ENCODE measurements around the gene MCF2L. TPM values are rescaled to one million over a fixed set of nuclear protein-coding genes. Genes with fewer than 3 reads are reported as not detected.

The MCF2L gene
- total and polyA plus RNA-seq, 9 of the 15 experiments (the other 6 are each of a cell fraction or from before 2014, with no cell fraction given): 0.05 to 0.25 (median 0.18) TPM; not detected in 5

- Histone ChIP-seq H3K4me1 (replicated peaks in 1 of 2; ENCODE audit: control insufficient read depth in 2 of 2, insufficient read depth in 2 of 2, low read length in 2 of 2) (peaks cover 4 to 18% of the 10 kb centered on the region in 2 experiments; a peak in 4 of 5 replicates), H3K9ac (ENCODE audit: insufficient read depth in 1 of 2, low read depth in 2 of 2, low read length in 2 of 2) (no peak overlapping the region), H3K27me3 (ENCODE audit: control insufficient read depth in 2 of 2, insufficient read depth in 2 of 2, low read length in 2 of 2) (peaks cover 25 to 70% of the 10 kb centered on the region in 2 experiments; a peak in 4 of 5 replicates), H3K9me1 (ENCODE audit: control insufficient read depth, insufficient read depth, low read length) (no peaks in the 10 kb centered on the region), H3K36me3 (ENCODE audit: control insufficient read depth, insufficient read depth, low read length) (no peaks in the 10 kb centered on the region), H3K9me3 (replicated peaks; ENCODE audit: control insufficient read depth, insufficient read depth, low read depth, low read length) (no peaks in the 10 kb centered on the region), H3K79me2 (ENCODE audit: control insufficient read depth, insufficient read depth, low read length) (no peaks in the 10 kb centered on the region), H3K4me3 (no peak overlapping the region), H2AFZ (ENCODE audit: low read depth, low read length) (no peak overlapping the region), H4K20me1 (replicated peaks; ENCODE audit: control insufficient read depth, insufficient read depth, low read length) (no peaks in the 10 kb centered on the region), H3K27ac (ENCODE audit: extremely low read depth, low read depth, low read length) (no peak overlapping the region), H3K4me2 (ENCODE audit: insufficient read depth, low read length) (peak overlapping the region; percentile 60; the same call in 1 of the 2 replicates)
- POLR2A ChIA-PET: interaction anchor here (0.7 to 0.9 kb wide), 2 partner anchors 30 to 1025 kb away, joined by 4 to 5 read pairs; no protein-coding TSS in a partner anchor
- no TSS peak for BruUV-seq (replicated peaks)
- intact Hi-C loops (cut with micrococcal nuclease) (no loop called here), in situ Hi-C loops (cut with MboI) (no loop called here)
- 0% methylated on average over 27 of the region's 29 CpGs for WGBS (ENCODE audit: insufficient coverage, low coverage, missing lambda C conversion rate)
- FAIRE-seq (no peak), ATAC-seq (no peak), DNase-seq (ENCODE audit: extremely low read depth in 1 of 4, low spot score in 3 of 4) (no peak)
- CTCF ChIA-PET (ENCODE audit: low intra/inter-chr PET ratio): no interaction called here
- no peak for TF ChIP-seq XRCC5 (IDR thresholded peaks at IDR 0.05; ENCODE audit: low read depth, low read length)
- TF ChIP-seq NFE2L1 (tag; IDR thresholded peaks at IDR 0.05; ENCODE audit: borderline replicate concordance, low read depth): no peak
- TF ChIP-seq XRCC4 (IDR thresholded peaks at IDR 0.05; ENCODE audit: extremely low read depth, insufficient read depth, insufficient read length): no peak
- no peak for TF ChIP-seq FOSL1 (tag; conservative IDR thresholded peaks at IDR 0.05)
- no peak for TF ChIP-seq ZNF121 (CRISPR knock-in tag; conservative IDR thresholded peaks at IDR 0.05)
- TF ChIP-seq HSF4 (CRISPR knock-in tag; IDR thresholded peaks at IDR 0.05; ENCODE audit: borderline replicate concordance): no peak
- TF ChIP-seq TRIM24 (IDR thresholded peaks at IDR 0.05): no peak
- TF ChIP-seq ZNF197 (CRISPR knock-in tag; IDR thresholded peaks at IDR 0.05; ENCODE audit: low read depth): no peak
- no peak for TF ChIP-seq MNT (conservative IDR thresholded peaks at IDR 0.05)
- TF ChIP-seq CUX1 (CRISPR knock-in tag; IDR thresholded peaks at IDR 0.05): no peak
- no peak for TF ChIP-seq CREBBP (IDR thresholded peaks at IDR 0.05; ENCODE audit: low read depth, low read length)
- no peak for TF ChIP-seq BCLAF1 (IDR thresholded peaks at IDR 0.05; ENCODE audit: borderline replicate concordance in 1 of 2, control insufficient read depth in 1 of 2, low read depth in 2 of 2, low read length in 1 of 2)
Observed at GRCh38 chr13:113064000-113064533, 95.1 kb downstream of the MCF2L start.

All from K562 (cell line).